ENCODE results near the gene FGFRL1.
"Not testable (repeated sequence)": the region's sequence is repeated elsewhere in the genome, so short reads cannot be mapped to it uniquely, and the experiment has no call there.

Gene FGFRL1

GRCh38 chr4:1053080-1053661, 41.7 kb downstream of the FGFRL1 start:
- no peak for DNase-seq (ENCODE audit: low spot score)

- DNase-seq (ENCODE audit: low spot score), result not testable (repeated sequence)
Observed at GRCh38 chr4:1053891-1054290, 42.5 kb downstream of the FGFRL1 start.

GRCh38 chr4:1054696-1055242, 43.3 kb downstream of the FGFRL1 start:
- not testable (repeated sequence) for DNase-seq (ENCODE audit: low spot score)

GRCh38 chr4:1055243-1055701, 43.8 kb downstream of the FGFRL1 start:
- not testable (repeated sequence) for DNase-seq (ENCODE audit: low spot score)

GRCh38 chr4:1055721-1056590, 44.5 kb downstream of the FGFRL1 start:
- DNase-seq (ENCODE audit: low spot score), result no peak

GRCh38 chr4:1056671-1057402, 45.4 kb downstream of the FGFRL1 start:
- no peak for DNase-seq (ENCODE audit: low spot score)

GRCh38 chr4:1057403-1057745, 45.9 kb downstream of the FGFRL1 start:
- no peak for DNase-seq (ENCODE audit: low spot score)

GRCh38 chr4:1058198-1058996, 47.0 kb downstream of the FGFRL1 start:
- no peak for DNase-seq (ENCODE audit: low spot score)

- DNase-seq (ENCODE audit: low spot score), result no peak
Observed at GRCh38 chr4:1058997-1059665, 47.7 kb downstream of the FGFRL1 start.

- DNase-seq (ENCODE audit: low spot score), result no peak
Observed at GRCh38 chr4:1060121-1060520, 48.7 kb downstream of the FGFRL1 start.

GRCh38 chr4:1060621-1061020, 49.2 kb downstream of the FGFRL1 start:
- no peak for DNase-seq (ENCODE audit: low spot score)

- DNase-seq (ENCODE audit: low spot score), result no peak
Observed at GRCh38 chr4:1061056-1061700, 49.8 kb downstream of the FGFRL1 start.

GRCh38 chr4:1061760-1062159, 50.3 kb downstream of the FGFRL1 start:
- no peak for DNase-seq (ENCODE audit: low spot score)

- no peak for DNase-seq (ENCODE audit: low spot score)
Observed at GRCh38 chr4:1062419-1062818, 51.0 kb downstream of the FGFRL1 start.

- DNase-seq (ENCODE audit: low spot score), result no peak
Observed at GRCh38 chr4:1065732-1066131, 54.3 kb downstream of the FGFRL1 start.

- DNase-seq (ENCODE audit: low spot score), result no peak
Observed at GRCh38 chr4:1069394-1069793, 58.0 kb downstream of the FGFRL1 start.

- DNase-seq (ENCODE audit: low spot score), result peak; percentile 82
Observed at GRCh38 chr4:1072830-1073446, 61.5 kb downstream of the FGFRL1 start.

- DNase-seq (ENCODE audit: low spot score), result no peak
Observed at GRCh38 chr4:1074077-1074476, 62.7 kb downstream of the FGFRL1 start.

GRCh38 chr4:1075225-1075624, 63.8 kb downstream of the FGFRL1 start:
- no peak for DNase-seq (ENCODE audit: low spot score)
